ENCODE measurements around the gene MAP1B. TPM values are rescaled to one million over a fixed set of nuclear protein-coding genes. Genes with fewer than 3 reads are reported as not detected.

Gene MAP1B
- total and polyA plus RNA-seq, 10 of the 15 experiments (the other 5 are each of a cell fraction or from before 2014, with no cell fraction given) = 0.02 to 0.81 (median 0.06) TPM; not detected in 1

DNA sequence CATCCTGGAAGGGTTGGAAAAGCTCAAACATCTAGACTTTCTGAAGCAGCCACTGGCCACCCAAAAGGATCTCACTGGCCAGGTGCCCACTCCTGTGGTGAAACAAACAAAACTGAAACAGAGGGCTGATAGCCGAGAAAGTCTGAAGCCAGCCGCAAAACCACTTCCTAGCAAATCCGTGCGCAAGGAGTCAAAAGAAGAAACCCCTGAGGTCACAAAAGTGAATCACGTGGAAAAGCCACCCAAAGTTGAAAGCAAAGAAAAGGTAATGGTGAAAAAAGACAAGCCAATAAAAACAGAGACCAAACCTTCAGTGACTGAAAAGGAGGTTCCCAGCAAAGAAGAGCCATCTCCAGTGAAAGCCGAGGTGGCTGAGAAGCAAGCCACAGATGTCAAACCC, 87.6 kb downstream of the MAP1B start (continued):
- TF ChIP-seq, protein P1, sequence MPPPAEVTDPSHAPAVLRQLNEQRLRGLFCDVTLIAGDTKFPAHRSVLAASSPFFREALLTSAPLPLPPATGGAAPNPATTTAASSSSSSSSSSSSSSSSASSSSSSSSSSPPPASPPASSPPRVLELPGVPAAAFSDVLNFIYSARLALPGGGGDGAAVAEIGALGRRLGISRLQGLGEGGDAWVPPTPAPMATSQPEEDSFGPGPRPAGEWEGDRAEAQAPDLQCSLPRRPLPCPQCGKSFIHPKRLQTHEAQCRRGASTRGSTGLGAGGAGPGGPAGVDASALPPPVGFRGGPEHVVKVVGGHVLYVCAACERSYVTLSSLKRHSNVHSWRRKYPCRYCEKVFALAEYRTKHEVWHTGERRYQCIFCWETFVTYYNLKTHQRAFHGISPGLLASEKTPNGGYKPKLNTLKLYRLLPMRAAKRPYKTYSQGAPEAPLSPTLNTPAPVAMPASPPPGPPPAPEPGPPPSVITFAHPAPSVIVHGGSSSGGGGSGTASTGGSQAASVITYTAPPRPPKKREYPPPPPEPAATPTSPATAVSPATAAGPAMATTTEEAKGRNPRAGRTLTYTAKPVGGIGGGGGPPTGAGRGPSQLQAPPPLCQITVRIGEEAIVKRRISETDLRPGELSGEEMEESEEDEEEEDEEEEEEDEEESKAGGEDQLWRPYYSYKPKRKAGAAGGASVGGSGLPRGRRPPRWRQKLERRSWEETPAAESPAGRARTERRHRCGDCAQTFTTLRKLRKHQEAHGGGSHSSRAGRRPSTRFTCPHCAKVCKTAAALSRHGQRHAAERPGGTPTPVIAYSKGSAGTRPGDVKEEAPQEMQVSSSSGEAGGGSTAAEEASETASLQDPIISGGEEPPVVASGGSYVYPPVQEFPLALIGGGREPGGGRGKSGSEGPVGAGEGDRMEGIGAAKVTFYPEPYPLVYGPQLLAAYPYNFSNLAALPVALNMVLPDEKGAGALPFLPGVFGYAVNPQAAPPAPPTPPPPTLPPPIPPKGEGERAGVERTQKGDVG (CRISPR knock-in tag; IDR thresholded peaks at IDR 0.05) = no peak
- TF ChIP-seq RELA (IDR thresholded peaks at IDR 0.05; ENCODE audit: borderline replicate concordance, partially characterized antibody) = no peak
- TF ChIP-seq USF1 (IDR thresholded peaks at IDR 0.05; ENCODE audit: borderline replicate concordance, extremely low read length, insufficient read depth, low read depth, low read length) = no peak
- peak; percentile 72 for TF ChIP-seq IKZF1 (conservative IDR thresholded peaks at IDR 0.05)
- TF ChIP-seq, protein P2, sequence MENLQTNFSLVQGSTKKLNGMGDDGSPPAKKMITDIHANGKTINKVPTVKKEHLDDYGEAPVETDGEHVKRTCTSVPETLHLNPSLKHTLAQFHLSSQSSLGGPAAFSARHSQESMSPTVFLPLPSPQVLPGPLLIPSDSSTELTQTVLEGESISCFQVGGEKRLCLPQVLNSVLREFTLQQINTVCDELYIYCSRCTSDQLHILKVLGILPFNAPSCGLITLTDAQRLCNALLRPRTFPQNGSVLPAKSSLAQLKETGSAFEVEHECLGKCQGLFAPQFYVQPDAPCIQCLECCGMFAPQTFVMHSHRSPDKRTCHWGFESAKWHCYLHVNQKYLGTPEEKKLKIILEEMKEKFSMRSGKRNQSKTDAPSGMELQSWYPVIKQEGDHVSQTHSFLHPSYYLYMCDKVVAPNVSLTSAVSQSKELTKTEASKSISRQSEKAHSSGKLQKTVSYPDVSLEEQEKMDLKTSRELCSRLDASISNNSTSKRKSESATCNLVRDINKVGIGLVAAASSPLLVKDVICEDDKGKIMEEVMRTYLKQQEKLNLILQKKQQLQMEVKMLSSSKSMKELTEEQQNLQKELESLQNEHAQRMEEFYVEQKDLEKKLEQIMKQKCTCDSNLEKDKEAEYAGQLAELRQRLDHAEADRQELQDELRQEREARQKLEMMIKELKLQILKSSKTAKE (IDR thresholded peaks at IDR 0.05; ENCODE audit: low read depth, poor library complexity, severe bottlenecking) = peak; percentile 91
- no peak for TF ChIP-seq GATAD2B (conservative IDR thresholded peaks at IDR 0.05; ENCODE audit: low read depth)
- no peak for TF ChIP-seq HDAC6 (IDR thresholded peaks at IDR 0.05; ENCODE audit: unreplicated experiment)
- peak; percentile 93 for TF ChIP-seq TBL1XR1 (IDR thresholded peaks at IDR 0.05; ENCODE audit: low read depth, low read length)
- peak; percentile 59; the same call in 1 of the 2 replicates for TF ChIP-seq CREB1 (IDR thresholded peaks at IDR 0.05; ENCODE audit: low read depth)
- TF ChIP-seq YY1 (IDR thresholded peaks at IDR 0.05; ENCODE audit: low read depth, low read length) = no peak
- TF ChIP-seq MLLT1 (IDR thresholded peaks at IDR 0.05) = peak; percentile 82
- no peak for TF ChIP-seq HDAC2 (IDR thresholded peaks at IDR 0.05)
- TF ChIP-seq, protein P3, sequence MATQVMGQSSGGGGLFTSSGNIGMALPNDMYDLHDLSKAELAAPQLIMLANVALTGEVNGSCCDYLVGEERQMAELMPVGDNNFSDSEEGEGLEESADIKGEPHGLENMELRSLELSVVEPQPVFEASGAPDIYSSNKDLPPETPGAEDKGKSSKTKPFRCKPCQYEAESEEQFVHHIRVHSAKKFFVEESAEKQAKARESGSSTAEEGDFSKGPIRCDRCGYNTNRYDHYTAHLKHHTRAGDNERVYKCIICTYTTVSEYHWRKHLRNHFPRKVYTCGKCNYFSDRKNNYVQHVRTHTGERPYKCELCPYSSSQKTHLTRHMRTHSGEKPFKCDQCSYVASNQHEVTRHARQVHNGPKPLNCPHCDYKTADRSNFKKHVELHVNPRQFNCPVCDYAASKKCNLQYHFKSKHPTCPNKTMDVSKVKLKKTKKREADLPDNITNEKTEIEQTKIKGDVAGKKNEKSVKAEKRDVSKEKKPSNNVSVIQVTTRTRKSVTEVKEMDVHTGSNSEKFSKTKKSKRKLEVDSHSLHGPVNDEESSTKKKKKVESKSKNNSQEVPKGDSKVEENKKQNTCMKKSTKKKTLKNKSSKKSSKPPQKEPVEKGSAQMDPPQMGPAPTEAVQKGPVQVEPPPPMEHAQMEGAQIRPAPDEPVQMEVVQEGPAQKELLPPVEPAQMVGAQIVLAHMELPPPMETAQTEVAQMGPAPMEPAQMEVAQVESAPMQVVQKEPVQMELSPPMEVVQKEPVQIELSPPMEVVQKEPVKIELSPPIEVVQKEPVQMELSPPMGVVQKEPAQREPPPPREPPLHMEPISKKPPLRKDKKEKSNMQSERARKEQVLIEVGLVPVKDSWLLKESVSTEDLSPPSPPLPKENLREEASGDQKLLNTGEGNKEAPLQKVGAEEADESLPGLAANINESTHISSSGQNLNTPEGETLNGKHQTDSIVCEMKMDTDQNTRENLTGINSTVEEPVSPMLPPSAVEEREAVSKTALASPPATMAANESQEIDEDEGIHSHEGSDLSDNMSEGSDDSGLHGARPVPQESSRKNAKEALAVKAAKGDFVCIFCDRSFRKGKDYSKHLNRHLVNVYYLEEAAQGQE (IDR thresholded peaks at IDR 0.05; ENCODE audit: low read depth, low read length) = no peak
- peak in 1 of 2 experiments; percentile 92; a peak in 2 of 4 replicates for TF ChIP-seq CEBPB (IDR thresholded peaks at IDR 0.05; ENCODE audit: borderline replicate concordance in 1 of 2, low read depth in 2 of 2, low read length in 2 of 2)

Measured in GM12878 (cell line).